ENCODE measurements around the gene SPHK2.

DNA sequence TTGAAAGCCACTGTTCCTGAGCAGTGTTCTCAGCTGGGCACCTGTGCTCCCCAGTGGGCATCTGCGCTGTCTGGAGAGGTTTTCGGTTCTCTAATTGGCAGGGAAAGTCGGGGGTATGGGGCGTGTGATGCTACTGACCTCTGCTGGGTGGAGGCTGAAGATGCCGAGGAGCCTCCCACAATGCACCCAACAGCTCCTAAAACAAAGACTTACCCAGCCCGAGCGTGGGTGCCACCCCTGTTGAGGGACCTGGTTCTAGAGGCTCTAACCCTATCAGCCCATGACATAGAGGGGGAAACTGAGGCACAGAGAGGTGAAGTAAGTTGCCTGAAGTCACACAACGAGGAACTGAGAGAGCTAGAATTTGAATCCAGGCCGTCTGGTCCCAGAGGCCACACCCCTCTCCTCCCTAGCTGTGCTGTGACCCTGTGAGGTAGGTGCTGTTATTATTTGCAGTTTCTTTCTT, 10.5 kb upstream of the SPHK2 start:
- TF ChIP-seq, protein P1, sequence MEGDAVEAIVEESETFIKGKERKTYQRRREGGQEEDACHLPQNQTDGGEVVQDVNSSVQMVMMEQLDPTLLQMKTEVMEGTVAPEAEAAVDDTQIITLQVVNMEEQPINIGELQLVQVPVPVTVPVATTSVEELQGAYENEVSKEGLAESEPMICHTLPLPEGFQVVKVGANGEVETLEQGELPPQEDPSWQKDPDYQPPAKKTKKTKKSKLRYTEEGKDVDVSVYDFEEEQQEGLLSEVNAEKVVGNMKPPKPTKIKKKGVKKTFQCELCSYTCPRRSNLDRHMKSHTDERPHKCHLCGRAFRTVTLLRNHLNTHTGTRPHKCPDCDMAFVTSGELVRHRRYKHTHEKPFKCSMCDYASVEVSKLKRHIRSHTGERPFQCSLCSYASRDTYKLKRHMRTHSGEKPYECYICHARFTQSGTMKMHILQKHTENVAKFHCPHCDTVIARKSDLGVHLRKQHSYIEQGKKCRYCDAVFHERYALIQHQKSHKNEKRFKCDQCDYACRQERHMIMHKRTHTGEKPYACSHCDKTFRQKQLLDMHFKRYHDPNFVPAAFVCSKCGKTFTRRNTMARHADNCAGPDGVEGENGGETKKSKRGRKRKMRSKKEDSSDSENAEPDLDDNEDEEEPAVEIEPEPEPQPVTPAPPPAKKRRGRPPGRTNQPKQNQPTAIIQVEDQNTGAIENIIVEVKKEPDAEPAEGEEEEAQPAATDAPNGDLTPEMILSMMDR (IDR thresholded peaks at IDR 0.05): peak in 5 of 6 experiments; percentile 38 to 55 (median 45)
- no peak for TF ChIP-seq POLR2A (IDR thresholded peaks at IDR 0.05)

All from adrenal gland (tissue), 5 donors.